AG10803 (cell line): ENCODE measurements around the gene SMPDL3A.

Experiments used
- DNase-seq: peaks from one replicate; pipeline ENCODE4 v3.0.0; 2010; ENCODE audit warnings: low read depth
- H3K4me3 ChIP-seq: 2 replicates; pipeline ENCODE4 v1.5.1; 2011; ENCODE audit warnings: mild to moderate bottlenecking, low read length, control low read depth
- CTCF ChIP-seq: conservative IDR thresholded peaks from 2 replicates; pipeline ENCODE4 v1.5.1; 2011; ENCODE audit warnings: mild to moderate bottlenecking, low read length, control low read depth, inconsistent platforms

The SMPDL3A gene

GRCh38 chr6:122778985-122779661 is 9.9 kb upstream of the SMPDL3A start:
- no peak for TF ChIP-seq CTCF
- H3K4me3 ChIP-seq = no peak overlapping the region
- no peak for DNase-seq

GRCh38 chr6:122779667-122780066 is 9.4 kb upstream of the SMPDL3A start, which contains the start of gene FABP7:
TSS of gene FABP7 (plus strand) at chr6:122779716. CDS start at chr6:122779795, 79 bp downstream.
- H3K4me3 ChIP-seq = no peak within 1 kb of the TSS
- TF ChIP-seq CTCF = no peak
- DNase-seq = no peak

GRCh38 chr6:122780114-122780513 is 8.9 kb upstream of the SMPDL3A start:
- no peak overlapping the region for H3K4me3 ChIP-seq
- TF ChIP-seq CTCF = no peak
- no peak for DNase-seq

GRCh38 chr6:122781716-122782115 is 7.3 kb upstream of the SMPDL3A start:
- no peak overlapping the region for H3K4me3 ChIP-seq
- no peak for TF ChIP-seq CTCF

GRCh38 chr6:122783401-122783800 is 5.7 kb upstream of the SMPDL3A start:
- no peak for TF ChIP-seq CTCF
- no peak for DNase-seq
- no peak overlapping the region for H3K4me3 ChIP-seq

More at GRCh38 chr6:122781716-122782115, 7.3 kb upstream of the SMPDL3A start:
- DNase-seq = no peak

- H3K4me3 ChIP-seq = no peak overlapping the region
- no peak for TF ChIP-seq CTCF
- no peak for DNase-seq
Observed at GRCh38 chr6:122785891-122786290, 3.2 kb upstream of the SMPDL3A start.

GRCh38 chr6:122787721-122788120 is 1.3 kb upstream of the SMPDL3A start:
- no peak for DNase-seq
- no peak overlapping the region for H3K4me3 ChIP-seq
- TF ChIP-seq CTCF = no peak
